ENCODE measurements around the gene CRMP1.

DNA sequence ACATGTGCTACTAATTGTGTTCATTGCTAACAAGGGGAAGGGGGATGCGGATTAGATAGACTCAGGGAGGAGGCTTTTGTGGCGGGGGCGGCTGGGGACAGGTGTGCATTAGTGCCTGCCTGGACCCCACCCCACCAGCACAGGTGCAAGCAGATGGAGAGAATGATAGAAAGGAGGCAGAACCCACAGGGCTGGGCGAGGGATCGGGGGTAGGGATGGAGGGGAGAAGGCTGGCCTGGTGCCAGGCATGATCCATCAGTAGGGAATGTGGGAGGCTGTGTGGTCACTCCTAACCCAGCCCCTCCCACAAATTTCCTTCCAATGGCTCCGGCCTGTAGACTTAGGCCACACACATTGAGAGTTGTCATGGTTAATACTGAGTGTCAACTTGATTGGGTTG, 30.5 kb upstream of the CRMP1 start:
- no peak for TF ChIP-seq POLR2A (IDR thresholded peaks at IDR 0.05)
- TF ChIP-seq, protein P1, sequence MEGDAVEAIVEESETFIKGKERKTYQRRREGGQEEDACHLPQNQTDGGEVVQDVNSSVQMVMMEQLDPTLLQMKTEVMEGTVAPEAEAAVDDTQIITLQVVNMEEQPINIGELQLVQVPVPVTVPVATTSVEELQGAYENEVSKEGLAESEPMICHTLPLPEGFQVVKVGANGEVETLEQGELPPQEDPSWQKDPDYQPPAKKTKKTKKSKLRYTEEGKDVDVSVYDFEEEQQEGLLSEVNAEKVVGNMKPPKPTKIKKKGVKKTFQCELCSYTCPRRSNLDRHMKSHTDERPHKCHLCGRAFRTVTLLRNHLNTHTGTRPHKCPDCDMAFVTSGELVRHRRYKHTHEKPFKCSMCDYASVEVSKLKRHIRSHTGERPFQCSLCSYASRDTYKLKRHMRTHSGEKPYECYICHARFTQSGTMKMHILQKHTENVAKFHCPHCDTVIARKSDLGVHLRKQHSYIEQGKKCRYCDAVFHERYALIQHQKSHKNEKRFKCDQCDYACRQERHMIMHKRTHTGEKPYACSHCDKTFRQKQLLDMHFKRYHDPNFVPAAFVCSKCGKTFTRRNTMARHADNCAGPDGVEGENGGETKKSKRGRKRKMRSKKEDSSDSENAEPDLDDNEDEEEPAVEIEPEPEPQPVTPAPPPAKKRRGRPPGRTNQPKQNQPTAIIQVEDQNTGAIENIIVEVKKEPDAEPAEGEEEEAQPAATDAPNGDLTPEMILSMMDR (IDR thresholded peaks at IDR 0.05) = no peak
